NB4 (cell line): ENCODE measurements around the gene AKAP5.

Experiments used
- MYC ChIP-seq: IDR thresholded peaks from 2 replicates; pipeline ENCODE4 v1.6.1; 2011; ENCODE audit warnings: low read depth, low read length
- POLR2A ChIP-seq: IDR thresholded peaks from 2 replicates; pipeline ENCODE4 v1.6.1; 2011; ENCODE audit warnings: mild to moderate bottlenecking; ENCODE audit not compliant: insufficient read length; ENCODE audit errors: extremely low read depth
- TF ChIP-seq, protein P1 (sequence below): IDR thresholded peaks from one replicate; pipeline ENCODE4 v1.5.1; 2012; ENCODE audit warnings: low read depth, low read length
- TF ChIP-seq, protein P2 (sequence below): IDR thresholded peaks from 2 replicates; pipeline ENCODE4 v1.6.1; 2011; ENCODE audit warnings: low read depth, low read length

DNA sequence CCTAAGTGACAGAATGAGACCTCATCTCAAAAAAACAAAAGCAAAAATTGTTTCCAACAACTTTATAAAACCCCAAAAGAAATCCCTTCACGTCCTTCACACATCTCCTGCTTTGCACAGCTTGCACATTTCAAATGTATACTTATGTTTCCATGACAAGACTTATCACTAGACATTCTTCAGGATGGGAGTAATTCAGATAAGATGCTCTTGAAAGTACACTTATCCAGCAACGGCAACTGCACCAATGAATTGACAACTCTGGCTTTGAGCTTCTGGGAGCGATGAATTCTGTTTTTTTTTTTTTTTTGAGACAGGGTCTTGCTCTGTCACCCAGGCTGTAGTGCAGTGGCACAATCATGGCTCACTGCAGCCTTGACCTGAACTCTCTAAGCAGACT, 30.8 kb upstream of the AKAP5 start:
- no peak for TF ChIP-seq MYC
- TF ChIP-seq, protein P1, sequence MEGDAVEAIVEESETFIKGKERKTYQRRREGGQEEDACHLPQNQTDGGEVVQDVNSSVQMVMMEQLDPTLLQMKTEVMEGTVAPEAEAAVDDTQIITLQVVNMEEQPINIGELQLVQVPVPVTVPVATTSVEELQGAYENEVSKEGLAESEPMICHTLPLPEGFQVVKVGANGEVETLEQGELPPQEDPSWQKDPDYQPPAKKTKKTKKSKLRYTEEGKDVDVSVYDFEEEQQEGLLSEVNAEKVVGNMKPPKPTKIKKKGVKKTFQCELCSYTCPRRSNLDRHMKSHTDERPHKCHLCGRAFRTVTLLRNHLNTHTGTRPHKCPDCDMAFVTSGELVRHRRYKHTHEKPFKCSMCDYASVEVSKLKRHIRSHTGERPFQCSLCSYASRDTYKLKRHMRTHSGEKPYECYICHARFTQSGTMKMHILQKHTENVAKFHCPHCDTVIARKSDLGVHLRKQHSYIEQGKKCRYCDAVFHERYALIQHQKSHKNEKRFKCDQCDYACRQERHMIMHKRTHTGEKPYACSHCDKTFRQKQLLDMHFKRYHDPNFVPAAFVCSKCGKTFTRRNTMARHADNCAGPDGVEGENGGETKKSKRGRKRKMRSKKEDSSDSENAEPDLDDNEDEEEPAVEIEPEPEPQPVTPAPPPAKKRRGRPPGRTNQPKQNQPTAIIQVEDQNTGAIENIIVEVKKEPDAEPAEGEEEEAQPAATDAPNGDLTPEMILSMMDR = no peak
- TF ChIP-seq POLR2A = no peak
- TF ChIP-seq, protein P2, sequence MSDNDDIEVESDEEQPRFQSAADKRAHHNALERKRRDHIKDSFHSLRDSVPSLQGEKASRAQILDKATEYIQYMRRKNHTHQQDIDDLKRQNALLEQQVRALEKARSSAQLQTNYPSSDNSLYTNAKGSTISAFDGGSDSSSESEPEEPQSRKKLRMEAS = no peak
